Duodenal mucosa (tissue), 2 donors: ENCODE data around the gene BHMT.

Source experiments
- H3K27ac ChIP-seq: one replicate; pipeline ENCODE4 v1.7.0; 2013; ENCODE audit warnings: low read depth, low read length
- H3K27me3 ChIP-seq, 2 donors: one replicate each; pipeline ENCODE4 v1.7.0; 2013; ENCODE audit warnings: low read length in 2 of 2, control low read depth in 1 of 2; ENCODE audit not compliant: insufficient read depth in 2 of 2, control insufficient read depth in 1 of 2
- H3K36me3 ChIP-seq, 2 donors: one replicate each; pipeline ENCODE4 v1.7.0; 2013; ENCODE audit warnings: low read length in 2 of 2, control low read depth in 1 of 2; ENCODE audit not compliant: insufficient read depth in 2 of 2, control insufficient read depth in 1 of 2
- H3K4me1 ChIP-seq, 2 donors: one replicate each; pipeline ENCODE4 v1.7.0; 2013; ENCODE audit warnings: low read length in 2 of 2, control low read depth in 1 of 2; ENCODE audit not compliant: insufficient read depth in 2 of 2, control insufficient read depth in 1 of 2
- H3K4me3 ChIP-seq, 2 donors: one replicate each; pipeline ENCODE4 v1.7.0; 2013; ENCODE audit warnings: low read length in 2 of 2, low read depth in 1 of 2
- H3K9ac ChIP-seq, 2 donors: one replicate each; pipeline ENCODE4 v1.7.0; 2013; ENCODE audit warnings: low read length in 2 of 2, low read depth in 1 of 2
- H3K9me3 ChIP-seq, 2 donors: one replicate each; pipeline ENCODE4 v1.7.0; 2013; ENCODE audit warnings: low read length in 2 of 2, control low read depth in 1 of 2; ENCODE audit not compliant: control insufficient read depth in 1 of 2

Gene BHMT

DNA sequence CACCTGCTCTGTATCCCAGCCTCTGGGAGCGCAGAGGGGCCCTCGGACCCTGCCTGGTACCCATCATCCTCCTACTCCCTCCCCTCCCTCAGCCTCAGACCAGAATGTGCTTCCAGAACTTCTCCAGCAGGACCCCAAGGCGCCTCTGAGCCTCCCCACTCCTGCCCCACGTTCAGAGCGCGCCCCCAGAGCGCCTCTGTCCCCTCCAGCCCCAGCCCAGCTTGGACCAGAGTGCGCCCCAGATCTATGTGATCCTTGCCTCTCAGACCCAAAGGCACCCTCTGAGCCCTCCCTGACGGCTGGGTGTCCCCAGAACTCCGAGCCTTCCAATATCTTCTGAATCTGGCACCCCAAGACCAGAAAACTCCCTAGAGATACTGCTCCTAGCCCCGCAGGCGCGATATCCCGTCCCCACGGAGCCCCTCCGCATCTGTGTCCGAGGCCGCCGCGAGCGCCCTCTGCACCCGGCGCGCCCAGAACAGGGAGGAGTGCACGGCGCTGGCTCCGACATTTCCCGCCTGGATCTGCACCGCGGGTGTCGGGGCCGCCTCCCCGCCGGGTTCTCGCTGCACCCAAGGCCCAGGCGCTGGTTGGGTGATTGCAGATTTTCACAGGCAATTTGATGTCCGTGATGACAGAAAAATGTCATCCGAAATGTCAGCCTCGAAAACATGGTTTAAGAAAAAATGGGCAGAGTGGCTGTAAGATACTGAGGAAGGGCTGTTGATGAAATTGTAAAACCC lies 522 bp downstream of the BHMT start:
- Histone ChIP-seq H3K4me1 (peaks cover 0 to 9% of the 10 kb centered on the region in 2 donors), H3K27me3 (peaks cover 29 to 32% of the 10 kb centered on the region in 2 donors), H3K9me3 (no peaks in the 10 kb centered on the region), H3K36me3 (no peaks in the 10 kb centered on the region), H3K9ac (no peak overlapping the region), H3K4me3 (peak overlapping the region in 1 of 2 donors; percentile 16), H3K27ac (no peak overlapping the region)

DNA sequence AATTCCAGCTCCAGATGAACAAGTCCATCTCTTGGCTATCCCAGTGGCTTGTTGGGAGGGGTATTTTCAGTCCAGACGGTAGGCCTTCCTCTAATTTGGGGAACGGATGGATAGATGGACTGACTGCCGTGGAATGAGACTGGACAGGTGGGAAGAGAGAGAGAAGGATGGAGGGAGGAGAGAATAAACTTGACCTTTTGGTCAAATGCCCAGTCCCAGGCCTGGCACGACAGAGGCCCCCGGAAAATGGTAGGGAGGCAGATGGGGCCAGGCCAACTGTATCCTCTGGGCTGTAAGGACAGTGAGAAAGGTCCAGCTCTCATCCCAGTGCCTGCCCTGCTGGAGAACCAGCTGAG lies 1.1 kb downstream of the BHMT start:
- H3K9me3 ChIP-seq: no peaks in the 10 kb centered on the region
- peaks cover 29 to 32% of the 10 kb centered on the region in 2 donors for H3K27me3 ChIP-seq
- H3K36me3 ChIP-seq: no peaks in the 10 kb centered on the region
- H3K27ac ChIP-seq: no peak overlapping the region
- peaks cover 0 to 9% of the 10 kb centered on the region in 2 donors for H3K4me1 ChIP-seq
- H3K4me3 ChIP-seq: no peak overlapping the region
- no peak overlapping the region for H3K9ac ChIP-seq

- H3K27me3 ChIP-seq: no peaks in the 10 kb centered on the region
- H3K4me1 ChIP-seq: no peaks in the 10 kb centered on the region
- H3K9me3 ChIP-seq: no peaks in the 10 kb centered on the region
- no peak overlapping the region for H3K27ac ChIP-seq
- no peak overlapping the region for H3K9ac ChIP-seq
- no peak overlapping the region for H3K4me3 ChIP-seq
- no peaks in the 10 kb centered on the region for H3K36me3 ChIP-seq
Measured at GRCh38 chr5:79119486-79119885, 7.9 kb downstream of the BHMT start.

- Histone ChIP-seq H3K9me3 (no peaks in the 10 kb centered on the region), H3K4me1 (no peaks in the 10 kb centered on the region), H3K27me3 (no peaks in the 10 kb centered on the region), H3K36me3 (no peaks in the 10 kb centered on the region), H3K9ac (no peak overlapping the region), H3K4me3 (no peak overlapping the region), H3K27ac (no peak overlapping the region)
Measured at GRCh38 chr5:79120221-79120620, 8.6 kb downstream of the BHMT start.

DNA sequence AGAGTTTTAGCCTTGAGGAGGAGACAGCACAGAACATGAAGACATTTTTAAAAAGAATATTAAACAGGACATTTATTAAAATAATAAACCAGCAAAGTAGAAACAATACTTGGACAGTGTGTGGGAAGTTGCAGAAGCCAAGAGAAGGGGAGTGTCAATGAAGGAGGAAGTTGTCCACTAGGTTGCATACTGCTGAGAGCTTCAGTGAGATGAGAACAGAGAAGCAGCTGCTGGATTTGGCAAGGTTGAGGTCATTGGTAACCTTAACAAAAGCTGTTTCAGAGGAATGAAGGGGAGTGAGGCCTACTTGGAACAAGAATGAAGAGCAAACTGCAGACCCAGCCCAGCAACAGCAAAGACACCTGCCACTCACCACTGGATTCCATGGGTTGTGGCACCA lies 11.4 kb downstream of the BHMT start:
- H3K9ac ChIP-seq: no peak overlapping the region
- no peaks in the 10 kb centered on the region for H3K27me3 ChIP-seq
- H3K4me3 ChIP-seq: no peak overlapping the region
- H3K4me1 ChIP-seq: no peaks in the 10 kb centered on the region
- no peaks in the 10 kb centered on the region for H3K9me3 ChIP-seq
- H3K27ac ChIP-seq: no peak overlapping the region
- H3K36me3 ChIP-seq: no peaks in the 10 kb centered on the region

- H3K27me3 ChIP-seq: no peaks in the 10 kb centered on the region
- no peaks in the 10 kb centered on the region for H3K36me3 ChIP-seq
- no peak overlapping the region for H3K27ac ChIP-seq
- no peak overlapping the region for H3K9ac ChIP-seq
- no peaks in the 10 kb centered on the region for H3K9me3 ChIP-seq
- no peaks in the 10 kb centered on the region for H3K4me1 ChIP-seq
- no peak overlapping the region for H3K4me3 ChIP-seq
Measured at GRCh38 chr5:79124607-79125006, 13.0 kb downstream of the BHMT start.

DNA sequence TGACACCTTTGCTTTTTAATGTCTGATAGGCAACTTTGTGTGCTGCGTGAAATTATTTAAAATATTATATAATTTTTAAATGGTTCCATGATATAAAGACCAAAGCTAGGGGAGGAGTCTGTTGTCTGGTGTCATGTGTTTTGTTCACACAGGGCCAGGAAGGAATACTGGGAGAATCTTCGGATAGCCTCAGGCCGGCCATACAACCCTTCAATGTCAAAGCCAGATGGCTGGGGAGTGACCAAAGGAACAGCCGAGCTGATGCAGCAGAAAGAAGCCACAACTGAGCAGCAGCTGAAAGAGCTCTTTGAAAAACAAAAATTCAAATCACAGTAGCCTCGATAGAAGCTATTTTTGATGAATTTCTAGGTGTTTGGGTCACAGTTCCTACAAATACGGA lies 19.2 kb downstream of the BHMT start:
- Histone ChIP-seq H3K27ac (no peak overlapping the region), H3K9me3 (no peaks in the 10 kb centered on the region), H3K9ac (no peak overlapping the region), H3K27me3 (no peaks in the 10 kb centered on the region), H3K36me3 (no peaks in the 10 kb centered on the region), H3K4me3 (no peak overlapping the region), H3K4me1 (peaks cover 9 to 10% of the 10 kb centered on the region in 2 donors)

DNA sequence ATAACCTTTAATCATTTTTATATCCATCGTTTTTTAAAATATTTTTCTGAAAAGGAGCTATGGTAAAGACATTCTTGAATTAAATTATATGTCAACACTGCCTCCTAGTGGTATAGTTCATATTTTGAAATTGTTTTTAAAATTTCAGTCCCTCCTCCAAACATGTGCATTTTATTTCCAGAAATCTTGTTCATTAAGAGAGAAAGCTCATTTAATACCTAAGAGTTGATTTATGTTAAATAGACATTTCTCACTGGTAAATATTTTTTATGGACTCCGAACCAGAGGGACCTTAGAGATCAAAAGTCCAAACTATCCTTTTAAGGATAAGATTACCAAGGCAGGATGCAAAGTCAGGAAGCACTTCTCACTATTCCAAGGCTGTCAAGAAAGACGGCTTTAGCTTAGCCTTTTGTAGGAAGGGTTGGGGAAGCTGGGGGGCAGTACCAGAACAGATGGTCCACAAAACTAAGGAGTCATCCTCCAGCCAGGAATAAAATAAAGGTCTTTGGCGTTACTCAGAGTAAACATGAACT lies 21.6 kb downstream of the BHMT start:
- no peaks in the 10 kb centered on the region for H3K36me3 ChIP-seq
- peaks cover 9 to 10% of the 10 kb centered on the region in 2 donors for H3K4me1 ChIP-seq
- no peak overlapping the region for H3K27ac ChIP-seq
- H3K9ac ChIP-seq: peak overlapping the region in 1 of 2 donors; percentile 35
- no peaks in the 10 kb centered on the region for H3K27me3 ChIP-seq
- H3K9me3 ChIP-seq: no peaks in the 10 kb centered on the region
- H3K4me3 ChIP-seq: peak overlapping the region; percentile 48 to 53

- H3K9ac ChIP-seq: peak overlapping the region in 1 of 2 donors; percentile 35
- no peaks in the 10 kb centered on the region for H3K36me3 ChIP-seq
- H3K27ac ChIP-seq: no peak overlapping the region
- no peaks in the 10 kb centered on the region for H3K27me3 ChIP-seq
- H3K4me3 ChIP-seq: peak overlapping the region; percentile 48 to 53
- peaks cover 9 to 10% of the 10 kb centered on the region in 2 donors for H3K4me1 ChIP-seq
- no peaks in the 10 kb centered on the region for H3K9me3 ChIP-seq
Measured at GRCh38 chr5:79133657-79134451, 22.2 kb downstream of the BHMT start.
